ENCODE measurements around the gene YIF1B.

Gene YIF1B

GRCh38 chr19:38324431-38324830 lies 8.7 kb upstream of the YIF1B start:
- no peak overlapping the region for H3K4me3 ChIP-seq (ENCODE audit: low read depth, low read length)
- no peak overlapping the region for H3K27ac ChIP-seq
- no peaks in the 10 kb centered on the region for H3K36me3 ChIP-seq (ENCODE audit: control insufficient read depth, insufficient read depth, low read length)
- no peaks in the 10 kb centered on the region for H3K27me3 ChIP-seq (ENCODE audit: control insufficient read depth, insufficient read depth, low read length)
- no peak overlapping the region for H2AFZ ChIP-seq
- TF ChIP-seq, protein P1, sequence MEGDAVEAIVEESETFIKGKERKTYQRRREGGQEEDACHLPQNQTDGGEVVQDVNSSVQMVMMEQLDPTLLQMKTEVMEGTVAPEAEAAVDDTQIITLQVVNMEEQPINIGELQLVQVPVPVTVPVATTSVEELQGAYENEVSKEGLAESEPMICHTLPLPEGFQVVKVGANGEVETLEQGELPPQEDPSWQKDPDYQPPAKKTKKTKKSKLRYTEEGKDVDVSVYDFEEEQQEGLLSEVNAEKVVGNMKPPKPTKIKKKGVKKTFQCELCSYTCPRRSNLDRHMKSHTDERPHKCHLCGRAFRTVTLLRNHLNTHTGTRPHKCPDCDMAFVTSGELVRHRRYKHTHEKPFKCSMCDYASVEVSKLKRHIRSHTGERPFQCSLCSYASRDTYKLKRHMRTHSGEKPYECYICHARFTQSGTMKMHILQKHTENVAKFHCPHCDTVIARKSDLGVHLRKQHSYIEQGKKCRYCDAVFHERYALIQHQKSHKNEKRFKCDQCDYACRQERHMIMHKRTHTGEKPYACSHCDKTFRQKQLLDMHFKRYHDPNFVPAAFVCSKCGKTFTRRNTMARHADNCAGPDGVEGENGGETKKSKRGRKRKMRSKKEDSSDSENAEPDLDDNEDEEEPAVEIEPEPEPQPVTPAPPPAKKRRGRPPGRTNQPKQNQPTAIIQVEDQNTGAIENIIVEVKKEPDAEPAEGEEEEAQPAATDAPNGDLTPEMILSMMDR (IDR thresholded peaks at IDR 0.05): no peak
- H3K4me1 ChIP-seq: no peaks in the 10 kb centered on the region
- H3K79me2 ChIP-seq: no peaks in the 10 kb centered on the region
- H3K9ac ChIP-seq: no peak overlapping the region
- no peaks in the 10 kb centered on the region for H3K9me3 ChIP-seq (ENCODE audit: control insufficient read depth, low read length)
- no peak overlapping the region for H3K4me2 ChIP-seq (ENCODE audit: low read length)

DNA sequence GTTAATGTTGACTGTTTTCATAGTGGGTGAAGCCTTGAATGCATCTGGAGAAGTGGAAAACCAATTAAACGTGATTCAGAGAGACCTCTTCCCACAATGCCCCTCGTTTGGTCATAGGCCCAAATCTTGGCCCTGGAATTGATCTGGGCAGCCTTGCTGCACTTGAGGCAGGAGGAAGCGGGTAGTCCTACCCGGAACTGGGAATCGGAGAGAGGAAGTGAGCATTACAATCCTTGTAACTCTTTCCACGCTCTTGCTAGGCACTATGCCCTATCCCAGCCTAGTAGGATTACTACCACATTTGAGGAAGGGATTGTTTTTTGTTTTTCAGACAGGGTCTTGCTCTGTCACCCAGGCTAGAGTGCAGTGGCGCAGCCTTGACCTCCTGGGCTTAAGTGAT lies 7.5 kb upstream of the YIF1B start:
- Histone ChIP-seq H3K9ac (no peak overlapping the region), H2AFZ (no peak overlapping the region)

DNA sequence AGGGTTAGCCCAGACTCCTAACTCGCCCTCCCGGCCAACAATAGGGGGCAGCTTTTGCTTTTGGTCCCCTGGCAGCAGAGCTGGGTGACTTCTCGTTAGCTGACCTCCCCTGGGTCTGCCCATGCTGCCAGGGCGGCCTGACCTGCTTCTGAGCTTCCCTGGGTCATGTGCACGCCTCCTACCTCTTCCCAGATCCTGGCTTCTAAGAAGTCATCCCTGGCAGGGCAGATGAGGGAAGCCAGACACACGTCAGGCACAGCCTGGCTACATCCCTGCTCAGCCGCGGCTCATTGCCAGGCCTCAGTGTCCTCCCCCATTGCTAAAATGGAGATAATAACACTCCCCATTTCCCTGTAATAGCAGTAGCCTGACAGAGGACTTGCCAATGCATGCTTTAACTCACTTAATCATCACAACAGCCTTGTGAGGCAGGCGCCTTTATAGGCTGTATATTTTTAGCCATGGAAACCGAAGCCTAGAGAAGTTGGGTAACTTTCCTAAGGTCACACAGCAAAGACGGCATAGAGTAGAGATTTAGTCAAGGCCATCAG lies 6.0 kb upstream of the YIF1B start:
- Histone ChIP-seq H2AFZ (no peak overlapping the region), H3K4me2 (ENCODE audit: low read length) (no peak overlapping the region), H3K9me3 (ENCODE audit: control insufficient read depth, low read length) (no peaks in the 10 kb centered on the region), H3K36me3 (ENCODE audit: control insufficient read depth, insufficient read depth, low read length) (no peaks in the 10 kb centered on the region), H3K79me2 (no peaks in the 10 kb centered on the region), H3K9ac (no peak overlapping the region), H3K27ac (no peak overlapping the region), H3K4me3 (ENCODE audit: low read depth, low read length) (no peak overlapping the region), H3K4me1 (no peaks in the 10 kb centered on the region), H3K27me3 (ENCODE audit: control insufficient read depth, insufficient read depth, low read length) (no peaks in the 10 kb centered on the region)
- TF ChIP-seq, protein P1 (IDR thresholded peaks at IDR 0.05): no peak

More for the DNA sequence above, 7.5 kb upstream of the YIF1B start:
- no peaks in the 10 kb centered on the region for H3K27me3 ChIP-seq (ENCODE audit: control insufficient read depth, insufficient read depth, low read length)
- no peak overlapping the region for H3K27ac ChIP-seq
- H3K4me2 ChIP-seq (ENCODE audit: low read length): no peak overlapping the region
- no peaks in the 10 kb centered on the region for H3K9me3 ChIP-seq (ENCODE audit: control insufficient read depth, low read length)
- no peak overlapping the region for H3K4me3 ChIP-seq (ENCODE audit: low read depth, low read length)
- H3K4me1 ChIP-seq: no peaks in the 10 kb centered on the region
- no peaks in the 10 kb centered on the region for H3K79me2 ChIP-seq
- TF ChIP-seq, protein P1 (IDR thresholded peaks at IDR 0.05): no peak
- no peaks in the 10 kb centered on the region for H3K36me3 ChIP-seq (ENCODE audit: control insufficient read depth, insufficient read depth, low read length)

- no peaks in the 10 kb centered on the region for H3K27me3 ChIP-seq (ENCODE audit: control insufficient read depth, insufficient read depth, low read length)
- H3K9me3 ChIP-seq (ENCODE audit: control insufficient read depth, low read length): no peaks in the 10 kb centered on the region
- no peak overlapping the region for H2AFZ ChIP-seq
Observed at GRCh38 chr19:38320969-38321339, 5.2 kb upstream of the YIF1B start.

More at GRCh38 chr19:38320969-38321339, 5.2 kb upstream of the YIF1B start:
- Histone ChIP-seq H3K4me3 (ENCODE audit: low read depth, low read length) (no peak overlapping the region), H3K9ac (no peak overlapping the region), H3K4me1 (no peaks in the 10 kb centered on the region), H3K79me2 (no peaks in the 10 kb centered on the region), H3K4me2 (ENCODE audit: low read length) (no peak overlapping the region), H3K36me3 (ENCODE audit: control insufficient read depth, insufficient read depth, low read length) (no peaks in the 10 kb centered on the region), H3K27ac (no peak overlapping the region)
- TF ChIP-seq, protein P1 (IDR thresholded peaks at IDR 0.05): no peak

All from parathyroid adenoma (tissue), 2 donors.